HEK293 (cell line): ENCODE measurements around the gene DOCK4.

Experiments
- CTCF ChIA-PET: fragments of 350-600 bp; formaldehyde crosslinking; extraction: SDS; loops from one replicate; lab custom pipeline; 2021; ENCODE audit warnings: antibody characterized with exemption; lab: Yijun Ruan, JAX
- POLR2A ChIA-PET: fragments of 300-600 bp; formaldehyde crosslinking; extraction: SDS; loops from one replicate; lab custom pipeline; 2020; ENCODE audit warnings: antibody characterized with exemption, inconsistent platforms; lab: Yijun Ruan, JAX
- H3K27ac ChIP-seq: fragments of 200-500 bp; sonication (Bioruptor generic); 2 replicates; pipeline ENCODE4 v1.5.1; 2014; ENCODE audit warnings: low read depth, low read length, control low read depth, inconsistent platforms; ENCODE audit errors: extremely low read depth
- H3K36me3 ChIP-seq, 2 experiments: fragments of 200-500 bp in 1 of 2; sonication (Bioruptor generic) in 1 of 2; 1 replicate in 1 of 2; 2 replicates in 1 of 2; pipeline ENCODE4 v1.5.1; 2014 to 2017; ENCODE audit warnings: inconsistent platforms in 2 of 2, low read length in 2 of 2; ENCODE audit not compliant: control insufficient read depth in 2 of 2, insufficient read depth in 1 of 2
- H3K4me1 ChIP-seq: fragments of 200-500 bp; sonication (Bioruptor generic); 2 replicates; pipeline ENCODE4 v1.5.1; 2014; ENCODE audit warnings: mild to moderate bottlenecking, low read length, inconsistent platforms; ENCODE audit not compliant: control insufficient read depth, insufficient read depth
- H3K4me3 ChIP-seq: 2 replicates; pipeline ENCODE4 v1.5.1; 2011; ENCODE audit warnings: low read depth, mild to moderate bottlenecking, control low read depth, low read length, moderate library complexity
- H3K9me3 ChIP-seq: fragments of 200-500 bp; sonication (Bioruptor generic); 2 replicates; pipeline ENCODE4 v1.5.1; 2014; ENCODE audit warnings: low read depth, low read length, inconsistent platforms; ENCODE audit not compliant: control insufficient read depth, insufficient read depth
- CTCF ChIP-seq: fragments of 450-650 bp; formaldehyde crosslinking; IDR thresholded peaks from 2 replicates; pipeline ENCODE4 v1.5.1; 2016; ENCODE audit warnings: missing biosample characterization, missing genetic modification characterization
- IKZF3 ChIP-seq: fragments of 450-650 bp; IDR thresholded peaks from 2 replicates; pipeline ENCODE4 v1.5.0; 2018; ENCODE audit warnings: missing biosample characterization, mild to moderate bottlenecking, missing genetic modification characterization, moderate library complexity
- KLF1 ChIP-seq: fragments of 450-650 bp; formaldehyde crosslinking; IDR thresholded peaks from 2 replicates; pipeline ENCODE4 v1.5.1; 2016; ENCODE audit warnings: missing biosample characterization, missing genetic modification characterization
- PBX3 ChIP-seq: sonication (generic); formaldehyde crosslinking; IDR thresholded peaks from 2 replicates; pipeline ENCODE4 v1.8.1; 2022; ENCODE audit warnings: mild to moderate bottlenecking, moderate library complexity, missing genetic modification reagents
- PRDM2 ChIP-seq: fragments of 450-650 bp; formaldehyde crosslinking; IDR thresholded peaks from 2 replicates; pipeline ENCODE4 v1.5.1; 2016; ENCODE audit warnings: missing biosample characterization, missing genetic modification characterization, borderline replicate concordance
- SCRT1 ChIP-seq: fragments of 450-650 bp; formaldehyde crosslinking; IDR thresholded peaks from 2 replicates; pipeline ENCODE4 v1.5.1; 2016; ENCODE audit warnings: missing biosample characterization, missing genetic modification characterization, borderline replicate concordance
- SETDB1 ChIP-seq: IDR thresholded peaks from one replicate; pipeline ENCODE4 v1.6.1; 2017; ENCODE audit warnings: mild to moderate bottlenecking, low read length, moderate library complexity, mixed read lengths; ENCODE audit not compliant: insufficient read length
- ZBTB20 ChIP-seq: fragments of 450-650 bp; formaldehyde crosslinking; IDR thresholded peaks from 2 replicates; pipeline ENCODE4 v1.5.1; 2016; ENCODE audit warnings: missing biosample characterization, missing genetic modification characterization
- ZFP37 ChIP-seq: fragments of 450-650 bp; formaldehyde crosslinking; IDR thresholded peaks from 2 replicates; pipeline ENCODE4 v1.5.1; 2016; ENCODE audit warnings: missing biosample characterization, missing genetic modification characterization
- ZNF302 ChIP-seq: fragments of 450-650 bp; formaldehyde crosslinking; IDR thresholded peaks from 2 replicates; pipeline ENCODE4 v1.5.1; 2016; ENCODE audit warnings: missing biosample characterization, missing genetic modification characterization, low read depth
- ZNF366 ChIP-seq: fragments of 450-650 bp; formaldehyde crosslinking; conservative IDR thresholded peaks from 2 replicates; pipeline ENCODE4 v1.5.1; 2016; ENCODE audit warnings: missing biosample characterization, missing genetic modification characterization
- ZNF398 ChIP-seq: fragments of 450-650 bp; formaldehyde crosslinking; IDR thresholded peaks from 2 replicates; pipeline ENCODE4 v1.5.1; 2017; ENCODE audit warnings: missing biosample characterization, missing genetic modification characterization
- ZNF423 ChIP-seq: fragments of 450-650 bp; formaldehyde crosslinking; IDR thresholded peaks from 2 replicates; pipeline ENCODE4 v1.5.1; 2016; ENCODE audit warnings: missing biosample characterization, missing genetic modification characterization
- ZNF433 ChIP-seq: fragments of 450-650 bp; formaldehyde crosslinking; IDR thresholded peaks from 2 replicates; pipeline ENCODE4 v1.5.1; 2016; ENCODE audit warnings: missing biosample characterization, missing genetic modification characterization, low read depth
- ZNF449 ChIP-seq: fragments of 450-650 bp; formaldehyde crosslinking; IDR thresholded peaks from 2 replicates; pipeline ENCODE4 v1.5.1; 2017; ENCODE audit warnings: missing biosample characterization, mild to moderate bottlenecking, missing genetic modification characterization, moderate library complexity
- ZNF548 ChIP-seq: fragments of 450-650 bp; formaldehyde crosslinking; IDR thresholded peaks from 2 replicates; pipeline ENCODE4 v1.5.1; 2016; ENCODE audit warnings: missing biosample characterization, missing genetic modification characterization
- ZNF624 ChIP-seq: fragments of 450-650 bp; formaldehyde crosslinking; IDR thresholded peaks from 2 replicates; pipeline ENCODE4 v1.5.1; 2017; ENCODE audit warnings: missing biosample characterization, missing genetic modification characterization
- ZNF785 ChIP-seq: fragments of 450-650 bp; formaldehyde crosslinking; IDR thresholded peaks from 2 replicates; pipeline ENCODE4 v1.5.1; 2016; ENCODE audit warnings: missing biosample characterization, missing genetic modification characterization
- ZNF843 ChIP-seq: fragments of 450-650 bp; formaldehyde crosslinking; IDR thresholded peaks from 2 replicates; pipeline ENCODE4 v1.5.1; 2016; ENCODE audit warnings: missing biosample characterization, missing genetic modification characterization
- ZSCAN30 ChIP-seq: fragments of 450-650 bp; IDR thresholded peaks from 2 replicates; pipeline ENCODE4 v1.5.1; 2018; ENCODE audit warnings: missing biosample characterization, mild to moderate bottlenecking, missing genetic modification characterization, moderate library complexity

DOCK4 gene

GRCh38 chr7:111736552-111736874 is 469.7 kb downstream of the DOCK4 start:
- no peaks in the 10 kb centered on the region for H3K9me3 ChIP-seq
- no peaks in the 10 kb centered on the region for H3K4me1 ChIP-seq
- POLR2A ChIA-PET = no interaction called here
- no peaks in the 10 kb centered on the region; a peak in 1 of 3 replicates for H3K36me3 ChIP-seq
- CTCF ChIA-PET = interaction anchor here (0.5 to 1.7 kb wide), 13 partner anchors 9 to 1438 kb away, joined by 3 to 7 read pairs (median 4); no protein-coding TSS in a partner anchor
- TF ChIP-seq ZNF548 (tag by site-specific recombination) (no peak), ZBTB20 (tag by site-specific recombination) (no peak), SCRT1 (tag by site-specific recombination) (no peak), PRDM2 (no peak), ZNF366 (no peak), ZNF785 (tag by site-specific recombination) (no peak), ZNF433 (tag by site-specific recombination) (no peak), PBX3 (no peak), KLF1 (tag by site-specific recombination) (no peak), ZNF843 (tag by site-specific recombination) (no peak)
- TF ChIP-seq, all 188 proteins: peak for 0
- Histone ChIP-seq H3K4me3 (no peak overlapping the region), H3K27ac (no peak overlapping the region)

- Histone ChIP-seq H3K9me3 (no peaks in the 10 kb centered on the region), H3K36me3 (no peaks in the 10 kb centered on the region; a peak in 1 of 3 replicates), H3K4me3 (no peak overlapping the region), H3K27ac (no peak overlapping the region), H3K4me1 (no peaks in the 10 kb centered on the region)
- ChIA-PET POLR2A (no interaction called here), CTCF (interaction anchor here (0.5 to 1.7 kb wide), 15 partner anchors 8 to 1437 kb away, joined by 3 to 7 read pairs (median 4); no protein-coding TSS in a partner anchor)
- peak; percentile 73 for TF ChIP-seq CTCF
- TF ChIP-seq ZNF423 (tag by site-specific recombination) = no peak
- TF ChIP-seq SETDB1 = no peak
- no peak for TF ChIP-seq ZNF624 (tag by site-specific recombination)
- no peak for TF ChIP-seq ZNF398 (tag by site-specific recombination)
- peak; percentile 50; the same call in 1 of the 2 replicates for TF ChIP-seq IKZF3 (tag by site-specific recombination)
- TF ChIP-seq ZSCAN30 (tag by site-specific recombination) = peak; percentile 70; the same call in 1 of the 2 replicates
- no peak for TF ChIP-seq ZNF302 (tag by site-specific recombination)
- TF ChIP-seq ZFP37 = 0 out of 2 replicates have a peak, but pooled peaks have one; percentile 60
- 0 out of 2 replicates have a peak, but pooled peaks have one; percentile 12 for TF ChIP-seq ZNF449 (tag by site-specific recombination)
Observed at GRCh38 chr7:111735661-111736551, 470.3 kb downstream of the DOCK4 start.
